Heart left ventricle (tissue), 13 donors: Measurements from ENCODE around the gene PROCR.

Experiments
- POLR2A ChIP-seq, 2 donors: fragments of 450-650 bp; IDR thresholded peaks; one replicate each; pipeline ENCODE4 v1.6.1; 2017; ENCODE audit warnings: antibody characterized with exemption in 2 of 2, mild to moderate bottlenecking in 2 of 2, moderate library complexity in 2 of 2
- TF ChIP-seq, protein P1 (sequence below), 12 donors: fragments of 200-600 bp; sonication (generic) in 4 of 12; IDR thresholded peaks; one replicate each; pipeline versions ENCODE4 v1.5.0 to v1.8.0; 2018 to 2022; ENCODE audit warnings: antibody characterized with exemption in 12 of 12, mild to moderate bottlenecking in 5 of 12
- donor health status: ischemic (EF 13 %, LVEDD 7.1; RV severe dilation, severe dysfunction).
- donor health status: DM: no; HTN: yes; CAD: no.
- donor health status: DM: no; HTN: no; CAD: no.
- donor health status: ischemic (EF 25% LVEDD 6.9; RV normal size, moderate dysfunction).
- donor health status: ischemic (EF 25% LVEDD 5.7; RV mildly dilated, moderate dysfunction).
- donor health status: ischemic (EF 35%, LVEDD 5.7; RV mildly dilated, moderate dysfunction).
- donor health status: nonischemic (EF 11% LVEDD 7.7; RV severe dilation, severe dysfunction).
- donor health status: DM: yes; HTN: yes; CAD: no.
- donor health status: PGD.
- donor health status: ischemic (EF 29% LVEDD 5.4; RV normal size, mild dysfunction).
- donor health status: nonischemic (EF 23%, LVEDD 6.1; RV moderate dilation, normal function).

DNA sequence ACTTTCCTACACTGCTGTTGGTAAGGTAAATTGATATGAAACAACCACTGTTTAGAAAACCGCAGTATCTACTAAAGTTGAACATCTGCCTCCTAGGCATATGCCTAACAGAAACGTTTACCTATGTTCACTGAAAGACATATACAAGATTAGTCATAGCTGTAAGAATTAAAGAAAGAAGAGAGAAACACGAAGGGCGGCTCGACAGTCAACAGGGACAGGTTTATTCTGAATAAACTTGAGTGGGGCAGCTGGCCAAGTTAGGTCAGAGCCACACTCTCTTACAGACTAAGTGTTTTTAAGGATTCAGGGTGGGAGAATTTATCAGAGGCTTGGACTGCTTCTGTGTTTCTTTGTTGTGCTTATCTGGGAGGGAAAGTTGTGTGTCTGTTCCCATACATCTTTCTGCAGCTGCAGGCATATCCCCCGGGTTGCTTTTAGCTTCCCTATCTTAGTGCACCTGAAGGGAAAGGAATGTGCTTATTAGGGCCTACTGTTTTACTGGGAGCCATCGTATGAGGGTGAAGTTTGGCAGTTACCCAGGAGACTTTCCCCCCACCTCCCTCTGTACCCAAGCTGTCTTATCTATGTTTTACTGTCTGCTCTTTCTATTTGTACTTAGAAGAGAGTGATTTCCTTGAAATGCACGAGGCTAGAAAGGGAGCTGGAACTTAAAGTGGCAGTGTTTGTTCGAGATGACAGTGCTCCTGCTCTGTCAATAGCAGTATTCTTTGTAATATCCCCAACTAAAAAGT, 20.4 kb downstream of the PROCR start:
- TF ChIP-seq, protein P1, sequence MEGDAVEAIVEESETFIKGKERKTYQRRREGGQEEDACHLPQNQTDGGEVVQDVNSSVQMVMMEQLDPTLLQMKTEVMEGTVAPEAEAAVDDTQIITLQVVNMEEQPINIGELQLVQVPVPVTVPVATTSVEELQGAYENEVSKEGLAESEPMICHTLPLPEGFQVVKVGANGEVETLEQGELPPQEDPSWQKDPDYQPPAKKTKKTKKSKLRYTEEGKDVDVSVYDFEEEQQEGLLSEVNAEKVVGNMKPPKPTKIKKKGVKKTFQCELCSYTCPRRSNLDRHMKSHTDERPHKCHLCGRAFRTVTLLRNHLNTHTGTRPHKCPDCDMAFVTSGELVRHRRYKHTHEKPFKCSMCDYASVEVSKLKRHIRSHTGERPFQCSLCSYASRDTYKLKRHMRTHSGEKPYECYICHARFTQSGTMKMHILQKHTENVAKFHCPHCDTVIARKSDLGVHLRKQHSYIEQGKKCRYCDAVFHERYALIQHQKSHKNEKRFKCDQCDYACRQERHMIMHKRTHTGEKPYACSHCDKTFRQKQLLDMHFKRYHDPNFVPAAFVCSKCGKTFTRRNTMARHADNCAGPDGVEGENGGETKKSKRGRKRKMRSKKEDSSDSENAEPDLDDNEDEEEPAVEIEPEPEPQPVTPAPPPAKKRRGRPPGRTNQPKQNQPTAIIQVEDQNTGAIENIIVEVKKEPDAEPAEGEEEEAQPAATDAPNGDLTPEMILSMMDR (IDR thresholded peaks at IDR 0.05): no peak
- TF ChIP-seq POLR2A (IDR thresholded peaks at IDR 0.05): no peak
